Stimulated activated memory B cell treated with anti-CD40 and anti-IgM and Interleukin-4, amounts not matched to agents 10 μg/mL and 1 μg/mL and 100 μg/mL, for 72 hours (primary cell): ENCODE measurements around the gene C19orf33.
A peak's percentile ranks its signal among the peaks of the same experiment; 100 is the strongest.
"Not testable (repeated sequence)": the region's sequence is repeated elsewhere in the genome, so short reads cannot be mapped to it uniquely, and the experiment has no call there.

Experiments used
- ATAC-seq: fragments of 150-1000 bp; cut with Tn5 transposase; 2 replicates; pipeline ENCODE4 v1.10.0; 2021
- H3K27ac Mint-ChIP-seq: one replicate; pipeline ENCODE4 v1.8.0; 2022; ENCODE audit warnings: mild to moderate bottlenecking, mixed read lengths
- H3K27me3 Mint-ChIP-seq: one replicate; pipeline ENCODE4 v1.8.0; 2022; ENCODE audit warnings: mixed read lengths
- H3K36me3 Mint-ChIP-seq: one replicate; pipeline ENCODE4 v1.8.0; 2022; ENCODE audit warnings: mixed read lengths
- H3K4me1 Mint-ChIP-seq: one replicate; pipeline ENCODE4 v1.8.0; 2022; ENCODE audit warnings: mixed read lengths
- H3K4me3 Mint-ChIP-seq: one replicate; pipeline ENCODE4 v1.8.0; 2022; ENCODE audit warnings: mild to moderate bottlenecking, moderate library complexity, mixed read lengths
- H3K9me3 Mint-ChIP-seq: one replicate; pipeline ENCODE4 v1.8.0; 2022; ENCODE audit warnings: mixed read lengths

Gene C19orf33

DNA sequence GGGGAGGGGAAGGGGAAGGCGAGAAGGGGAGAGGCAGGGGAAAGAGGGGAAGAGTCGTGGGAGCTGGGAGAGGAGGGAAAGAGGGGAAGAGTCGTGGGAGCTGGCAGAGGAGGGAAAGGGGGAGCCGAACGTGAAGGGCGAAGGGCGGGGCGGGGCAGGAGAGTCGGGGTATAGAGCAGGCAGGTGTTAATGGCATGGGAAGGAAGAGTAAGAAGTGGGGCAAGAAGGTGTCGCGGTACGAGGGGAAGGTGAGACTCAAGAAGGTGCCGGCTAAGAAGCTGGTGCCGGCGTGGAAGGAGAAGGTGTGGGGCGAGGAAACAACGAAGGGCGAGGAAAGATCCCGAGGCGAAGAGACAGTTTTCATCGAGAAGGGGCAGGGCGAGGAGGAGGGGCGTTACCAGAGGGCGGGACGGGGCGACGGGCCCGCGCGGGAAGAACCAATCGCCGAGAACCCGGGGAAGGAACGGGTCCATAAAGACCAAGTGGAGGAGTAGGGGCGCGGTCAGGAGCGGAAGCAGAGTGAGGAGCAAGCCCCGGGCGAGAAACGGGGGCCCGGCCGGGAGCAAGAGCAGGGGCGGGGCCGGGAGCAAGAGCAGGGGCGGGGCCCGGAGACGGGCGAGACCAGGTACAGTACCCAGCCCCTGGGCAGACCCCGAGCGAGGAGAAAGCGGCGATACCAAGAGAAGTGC is 32.0 kb downstream of the C19orf33 start:
- Mint-ChIP-seq H3K4me3 (peak overlapping the region; percentile 94), H3K27me3 (no peaks in the 10 kb centered on the region), H3K36me3 (peaks cover 6% of the 10 kb centered on the region), H3K4me1 (peaks cover 14% of the 10 kb centered on the region), H3K27ac (peak overlapping the region; percentile 86), H3K9me3 (no peaks in the 10 kb centered on the region)
- ATAC-seq = peak; percentile 89

DNA sequence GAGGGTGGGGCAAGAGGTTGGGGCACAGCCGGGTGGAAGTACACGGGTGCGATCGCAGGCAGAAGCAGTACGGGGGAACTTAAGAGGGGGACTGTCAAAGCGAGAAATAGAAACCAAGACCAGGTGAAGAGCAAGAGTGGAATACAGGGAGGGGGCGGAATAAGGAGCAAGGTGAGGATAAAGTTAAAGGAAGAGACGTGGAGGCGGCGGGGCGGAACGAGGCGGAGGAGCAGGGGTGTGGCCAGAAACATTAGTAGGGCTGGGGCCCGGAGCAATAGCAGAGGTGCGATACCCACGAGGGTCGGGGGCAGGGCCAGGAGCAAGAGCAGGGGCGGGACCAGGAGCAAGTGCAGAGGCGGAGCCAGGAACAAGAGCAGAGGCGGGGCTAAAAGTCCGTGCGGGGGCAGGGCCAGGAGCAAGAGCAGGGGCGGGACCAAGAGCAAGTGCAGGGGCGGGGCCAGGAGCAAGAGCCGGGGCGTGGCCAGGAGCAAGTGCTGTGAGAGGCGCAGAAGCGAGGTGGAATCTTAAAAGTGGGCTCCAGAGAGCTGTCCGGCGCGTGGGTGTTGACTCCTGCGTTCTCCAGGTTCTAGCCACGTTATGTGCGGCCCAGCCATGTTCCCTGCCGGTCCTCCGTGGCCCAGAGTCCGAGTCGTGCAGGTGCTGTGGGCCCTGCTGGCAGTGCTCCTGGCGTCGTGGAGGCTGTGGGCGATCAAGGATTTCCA is 32.7 kb downstream of the C19orf33 start:
- peak overlapping the region; percentile 86 for H3K27ac Mint-ChIP-seq
- peak; percentile 85 for ATAC-seq

GRCh38 chr19:38337360-38337653 is 33.3 kb downstream of the C19orf33 start:
- no peaks in the 10 kb centered on the region for H3K9me3 Mint-ChIP-seq
- H3K4me3 Mint-ChIP-seq = peak overlapping the region; percentile 94
- H3K36me3 Mint-ChIP-seq = peaks cover 7% of the 10 kb centered on the region
- H3K27me3 Mint-ChIP-seq = no peaks in the 10 kb centered on the region
- no peak for ATAC-seq
- peak overlapping the region; percentile 86 for H3K27ac Mint-ChIP-seq
- peaks cover 14% of the 10 kb centered on the region for H3K4me1 Mint-ChIP-seq

More for the DNA sequence above, 32.7 kb downstream of the C19orf33 start:
- H3K4me1 Mint-ChIP-seq = peaks cover 14% of the 10 kb centered on the region
- H3K27me3 Mint-ChIP-seq = no peaks in the 10 kb centered on the region
- peak overlapping the region; percentile 94 for H3K4me3 Mint-ChIP-seq
- H3K9me3 Mint-ChIP-seq = no peaks in the 10 kb centered on the region
- peaks cover 7% of the 10 kb centered on the region for H3K36me3 Mint-ChIP-seq

DNA sequence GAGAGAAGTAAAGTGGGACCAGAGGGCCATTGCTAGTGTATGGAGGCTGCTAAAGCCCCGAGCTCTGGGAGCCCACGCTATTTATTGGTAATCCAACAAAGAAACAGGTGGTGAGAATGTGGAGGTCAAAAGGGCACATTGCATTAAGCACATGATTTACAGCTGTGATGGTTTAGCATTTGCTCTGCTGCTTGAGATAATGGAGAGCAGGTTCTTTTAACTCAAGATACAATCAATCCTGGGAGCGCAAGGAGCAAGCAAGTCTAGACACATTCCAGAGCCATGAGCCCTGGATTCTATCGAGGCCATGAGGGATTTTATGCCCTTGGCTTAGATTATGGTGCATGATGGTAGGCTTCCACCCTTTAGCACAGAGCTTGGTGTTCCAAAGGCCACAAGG is 35.0 kb downstream of the C19orf33 start:
- not testable (repeated sequence) for H3K9me3 Mint-ChIP-seq, H3K4me3 Mint-ChIP-seq, H3K27me3 Mint-ChIP-seq, H3K27ac Mint-ChIP-seq, ATAC-seq
- Mint-ChIP-seq H3K4me1 (peaks cover 14% of the 10 kb centered on the region), H3K36me3 (peaks cover 18% of the 10 kb centered on the region)

- Mint-ChIP-seq H3K27me3 (no peaks in the 10 kb centered on the region), H3K4me1 (peaks cover 14% of the 10 kb centered on the region), H3K4me3 (no peak overlapping the region), H3K9me3 (no peaks in the 10 kb centered on the region), H3K36me3 (peaks cover 18% of the 10 kb centered on the region), H3K27ac (no peak overlapping the region)
- no peak for ATAC-seq
Observed at GRCh38 chr19:38340927-38341326, 36.9 kb downstream of the C19orf33 start.

GRCh38 chr19:38346837-38347236 is 42.8 kb downstream of the C19orf33 start:
- no peak for ATAC-seq
- peaks cover 11% of the 10 kb centered on the region for H3K36me3 Mint-ChIP-seq
- no peak overlapping the region for H3K27ac Mint-ChIP-seq
- no peak overlapping the region for H3K4me3 Mint-ChIP-seq
- no peaks in the 10 kb centered on the region for H3K4me1 Mint-ChIP-seq
- no peaks in the 10 kb centered on the region for H3K9me3 Mint-ChIP-seq
- H3K27me3 Mint-ChIP-seq = peaks cover 1% of the 10 kb centered on the region

GRCh38 chr19:38350883-38351282 is 46.8 kb downstream of the C19orf33 start:
- Mint-ChIP-seq H3K4me3 (no peak overlapping the region), H3K4me1 (no peaks in the 10 kb centered on the region), H3K27ac (no peak overlapping the region), H3K36me3 (no peaks in the 10 kb centered on the region), H3K27me3 (peaks cover 20% of the 10 kb centered on the region), H3K9me3 (no peaks in the 10 kb centered on the region)
- ATAC-seq = no peak

DNA sequence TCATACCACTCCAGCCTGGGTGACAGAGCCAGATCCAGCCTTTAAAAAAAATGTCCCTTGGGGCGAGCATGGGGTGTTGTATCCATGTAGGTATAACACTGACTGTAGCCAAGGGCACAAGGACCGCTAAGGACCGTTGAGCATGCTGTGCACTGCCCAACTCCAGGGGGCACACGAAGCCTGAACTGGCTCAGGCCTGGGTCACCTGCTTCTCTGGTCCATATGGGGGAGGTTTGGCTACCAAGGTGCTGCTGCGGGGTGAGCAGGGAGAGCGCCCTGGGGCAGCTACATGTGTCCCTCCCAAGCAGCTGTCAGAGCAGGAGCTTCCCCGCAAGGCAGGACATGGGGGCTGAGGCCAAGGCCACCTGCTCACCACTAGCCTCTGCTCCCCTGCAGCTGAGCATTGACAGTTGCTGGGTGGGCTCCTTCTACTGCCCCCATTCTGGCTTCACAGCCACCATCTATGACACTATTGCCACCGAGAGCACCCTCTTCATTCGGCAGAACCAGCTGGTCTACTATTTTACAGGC is 47.9 kb downstream of the C19orf33 start:
- Mint-ChIP-seq H3K4me3 (no peak overlapping the region), H3K36me3 (no peaks in the 10 kb centered on the region), H3K27me3 (peaks cover 29% of the 10 kb centered on the region), H3K27ac (no peak overlapping the region), H3K9me3 (no peaks in the 10 kb centered on the region), H3K4me1 (no peaks in the 10 kb centered on the region)
- no peak for ATAC-seq

DNA sequence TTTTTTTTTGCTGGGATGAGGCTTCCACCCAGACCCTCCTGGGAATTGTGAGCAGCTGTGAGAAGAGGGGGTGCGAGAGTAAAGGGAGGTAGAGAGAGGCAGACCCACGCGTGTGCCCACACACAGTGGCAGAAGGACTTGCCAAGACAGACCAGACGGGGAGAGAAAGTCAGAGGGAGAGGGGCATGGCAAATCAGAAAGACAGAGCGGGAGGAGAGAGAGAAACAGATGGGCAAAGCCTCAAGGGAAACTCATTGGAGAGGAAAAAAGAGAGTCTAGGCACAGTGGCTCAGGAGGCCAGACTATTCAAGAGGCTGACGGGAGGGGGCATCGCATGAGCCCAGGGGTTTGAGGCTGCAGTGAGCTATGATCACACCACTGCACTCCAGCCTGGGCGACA is 48.6 kb downstream of the C19orf33 start:
- H3K27me3 Mint-ChIP-seq = peaks cover 29% of the 10 kb centered on the region
- H3K27ac Mint-ChIP-seq = no peak overlapping the region
- no peaks in the 10 kb centered on the region for H3K4me1 Mint-ChIP-seq
- H3K36me3 Mint-ChIP-seq = no peaks in the 10 kb centered on the region
- H3K4me3 Mint-ChIP-seq = no peak overlapping the region
- ATAC-seq = no peak
- no peaks in the 10 kb centered on the region for H3K9me3 Mint-ChIP-seq
